AG04450 (cell line): Measurements from ENCODE around the gene MPRIP. TPM values are rescaled to one million over a fixed set of nuclear protein-coding genes. Genes with fewer than 3 reads are reported as not detected.

Source experiments
- CTCF ChIA-PET: fragments of 300-600, 350-600 bp; formaldehyde crosslinking; extraction: SDS; loops from one replicate; lab custom pipeline; 2022; ENCODE audit warnings: antibody characterized with exemption, inconsistent platforms; lab: Charles Lee
- POLR2A ChIA-PET: fragments of 350-600 bp; formaldehyde crosslinking; extraction: SDS; loops from one replicate; lab custom pipeline; 2021; ENCODE audit warnings: antibody characterized with exemption, inconsistent platforms; lab: Yijun Ruan, JAX
- DNase-seq: peaks from one replicate; pipeline ENCODE4 v3.0.0-alpha.2; 2011; ENCODE audit warnings: low read depth, low spot score
- H3K27ac ChIP-seq: one replicate; pipeline ENCODE4 v1.5.1; 2012; ENCODE audit warnings: low read depth, low read length, control low read depth
- H3K27me3 ChIP-seq: one replicate; pipeline ENCODE4 v1.6.0; 2012; ENCODE audit warnings: low read length; ENCODE audit not compliant: control insufficient read depth, insufficient read depth
- H3K4me3 ChIP-seq: 2 replicates; pipeline ENCODE4 v1.5.1; 2011; ENCODE audit warnings: mild to moderate bottlenecking, low read depth, low read length, control low read depth
- H3K9me3 ChIP-seq: 2 replicates; pipeline ENCODE4 v1.5.1; 2012; ENCODE audit warnings: low read length; ENCODE audit not compliant: control insufficient read depth, insufficient read depth
- CTCF ChIP-seq: IDR thresholded peaks from 2 replicates; pipeline ENCODE4 v1.5.1; 2011; ENCODE audit warnings: low read depth, low read length, control low read depth, inconsistent platforms
- polyA plus RNA-seq: library from polyadenylated mRNA; depleted of rRNA; stranded (reverse); fragments of >200 nt; gene quantifications from 2 replicates; pipeline ENCODE4 v1.2.3, GENCODE V29; 2011

Gene MPRIP
- polyA plus RNA-seq, 1 experiment, result 95.0 TPM

- ChIA-PET POLR2A (no interaction called here), CTCF (no interaction called here)
- Histone ChIP-seq H3K9me3 (no peaks in the 10 kb centered on the region; the same call in 1 of the 2 replicates), H3K27ac (no peak overlapping the region), H3K4me3 (no peak overlapping the region), H3K27me3 (no peaks in the 10 kb centered on the region)
- DNase-seq, result no peak
- no peak for TF ChIP-seq CTCF
These were observed 23.4 kb upstream of the MPRIP start for GRCh38 chr17:17018612-17019429.

- no peak for DNase-seq
- Histone ChIP-seq H3K9me3 (no peaks in the 10 kb centered on the region; the same call in 1 of the 2 replicates), H3K27me3 (no peaks in the 10 kb centered on the region), H3K4me3 (no peak overlapping the region), H3K27ac (no peak overlapping the region)
- no peak for TF ChIP-seq CTCF
- ChIA-PET POLR2A (no interaction called here), CTCF (no interaction called here)
These were observed 22.9 kb upstream of the MPRIP start for GRCh38 chr17:17019430-17019762.

GRCh38 chr17:17019891-17020456 lies 22.3 kb upstream of the MPRIP start:
- no peak for TF ChIP-seq CTCF
- POLR2A ChIA-PET, result no interaction called here
- H3K27ac ChIP-seq, result no peak overlapping the region
- CTCF ChIA-PET, result interaction anchor here (0.7 kb wide), 1 partner anchor 129 kb away, joined by 3 read pairs; no protein-coding TSS in a partner anchor
- H3K4me3 ChIP-seq, result no peak overlapping the region
- no peak for DNase-seq
- H3K27me3 ChIP-seq, result no peaks in the 10 kb centered on the region
- no peaks in the 10 kb centered on the region; the same call in 1 of the 2 replicates for H3K9me3 ChIP-seq

GRCh38 chr17:17020821-17021193 lies 21.4 kb upstream of the MPRIP start:
- H3K9me3 ChIP-seq, result no peaks in the 10 kb centered on the region; the same call in 1 of the 2 replicates
- H3K4me3 ChIP-seq, result no peak overlapping the region
- H3K27me3 ChIP-seq, result no peaks in the 10 kb centered on the region
- ChIA-PET POLR2A (interaction anchor here (0.6 kb wide), 1 partner anchor 77 kb away, joined by 3 read pairs; no protein-coding TSS in a partner anchor), CTCF (interaction anchor here (0.9 kb wide), 1 partner anchor 19 kb away, joined by 5 read pairs; no protein-coding TSS in a partner anchor)
- H3K27ac ChIP-seq, result no peak overlapping the region
- DNase-seq, result no peak
- no peak for TF ChIP-seq CTCF
